IMR-90 (cell line): Measurements from ENCODE around the gene ARPC4. TPM values are rescaled to one million over a fixed set of nuclear protein-coding genes. Genes with fewer than 3 reads are reported as not detected.

Experiments
- ATAC-seq: fragments of 200-7000 bp; cut with Tn5 transposase; 2 replicates; pipeline ENCODE4 v1.9.1; 2020; ENCODE audit warnings: low read depth, mild to moderate bottlenecking, moderate library complexity
- Bru-seq: library from RNA; stranded (reverse); fragments of 400-500 nt; gene quantifications from one replicate; lab custom pipeline; 2021; lab: Mats Ljungman, UMichigan
- BruChase-seq, 2 experiments: library from RNA; stranded (reverse); fragments of 400-500 nt; gene quantifications; one replicate each; lab custom pipeline; 2021; lab: Mats Ljungman, UMichigan
- BruUV-seq: library from RNA; stranded (reverse); fragments of 400-500 nt; replicated peaks from 2 replicates; lab custom pipeline; 2021; lab: Mats Ljungman, UMichigan
- CTCF ChIA-PET: fragments of 300-600 bp; formaldehyde crosslinking; extraction: SDS; loops from one replicate; lab custom pipeline; 2021; ENCODE audit warnings: antibody characterized with exemption; lab: Yijun Ruan, JAX
- POLR2A ChIA-PET: fragments of 300-600 bp; sonication (Branson Sonifier 250); formaldehyde crosslinking; loops from one replicate; lab custom pipeline; 2022; ENCODE audit warnings: antibody characterized with exemption; ENCODE audit not compliant: unreplicated experiment; lab: Charles Lee
- DNase-seq: peaks from one replicate; pipeline ENCODE4 v3.0.0; 2013
- H2AFZ ChIP-seq: replicated peaks from 2 replicates; pipeline ENCODE3; 2013; ENCODE audit warnings: low read length, mild to moderate bottlenecking; ENCODE audit not compliant: poor library complexity
- H2AK5ac ChIP-seq: 2 replicates; pipeline ENCODE4 v1.6.1; 2013; ENCODE audit warnings: low read depth, low read length, inconsistent platforms
- H2AK9ac ChIP-seq: replicated peaks from 2 replicates; pipeline ENCODE3; 2013; ENCODE audit warnings: mild to moderate bottlenecking, low read depth, low read length, moderate library complexity; ENCODE audit not compliant: poor library complexity
- H2BK120ac ChIP-seq: 2 replicates; pipeline ENCODE4 v1.6.1; 2013; ENCODE audit warnings: low read depth, low read length, inconsistent platforms
- H2BK15ac ChIP-seq: 3 replicates; pipeline ENCODE4 v1.6.1; 2013; ENCODE audit warnings: low read depth, low read length, inconsistent platforms
- H2BK20ac ChIP-seq: 2 replicates; pipeline ENCODE4 v1.6.1; 2013; ENCODE audit warnings: low read depth, mild to moderate bottlenecking, inconsistent platforms, low read length, moderate library complexity
- H2BK5ac ChIP-seq: 2 replicates; pipeline ENCODE4 v1.6.1; 2013; ENCODE audit warnings: mild to moderate bottlenecking, low read depth, low read length, inconsistent platforms; ENCODE audit not compliant: poor library complexity, severe bottlenecking
- H3K14ac ChIP-seq: replicated peaks from 2 replicates; pipeline ENCODE4 v1.6.1; 2013; ENCODE audit warnings: low read depth, low read length, inconsistent platforms
- H3K18ac ChIP-seq: 2 replicates; pipeline ENCODE4 v1.6.1; 2013; ENCODE audit warnings: low read depth, low read length, control low read depth
- H3K23ac ChIP-seq: 2 replicates; pipeline ENCODE4 v1.6.1; 2013; ENCODE audit warnings: low read depth, low read length, inconsistent platforms
- H3K27ac ChIP-seq: 2 replicates; pipeline ENCODE4 v1.5.1; 2013; ENCODE audit warnings: mild to moderate bottlenecking, control low read depth, low read length; ENCODE audit not compliant: insufficient read depth
- H3K27me3 ChIP-seq: 2 replicates; pipeline ENCODE4 v1.6.1; 2013; ENCODE audit warnings: low read length; ENCODE audit not compliant: control insufficient read depth, insufficient read depth
- H3K36me3 ChIP-seq: 2 replicates; pipeline ENCODE4 v1.6.1; 2013; ENCODE audit warnings: low read length, mixed read lengths; ENCODE audit not compliant: control insufficient read depth, insufficient read depth
- H3K4ac ChIP-seq: 2 replicates; pipeline ENCODE4 v1.6.1; 2013; ENCODE audit warnings: low read depth, low read length, inconsistent platforms
- H3K4me1 ChIP-seq: 2 replicates; pipeline ENCODE4 v1.6.1; 2013; ENCODE audit warnings: low read length, mixed read lengths; ENCODE audit not compliant: control insufficient read depth, insufficient read depth
- H3K4me2 ChIP-seq: 2 replicates; pipeline ENCODE4 v1.6.1; 2013; ENCODE audit warnings: low read depth, mild to moderate bottlenecking, control low read depth, low read length, moderate library complexity
- H3K4me3 ChIP-seq: 2 replicates; pipeline ENCODE4 v1.5.1; 2013; ENCODE audit warnings: low read depth, mild to moderate bottlenecking, control low read depth, low read length, moderate library complexity; ENCODE audit not compliant: insufficient read depth
- H3K56ac ChIP-seq: 2 replicates; pipeline ENCODE4 v1.6.1; 2013; ENCODE audit warnings: low read length, inconsistent platforms; ENCODE audit not compliant: insufficient read depth; ENCODE audit errors: extremely low read depth
- H3K79me1 ChIP-seq, 2 experiments: 2 replicates each; pipeline ENCODE4 v1.6.1; 2013; ENCODE audit warnings: low read length in 2 of 2, inconsistent platforms in 1 of 2, low read depth in 1 of 2
- H3K9ac ChIP-seq: 2 replicates; pipeline ENCODE4 v1.6.1; 2013; ENCODE audit warnings: low read depth, low read length, control low read depth
- H3K9me1 ChIP-seq: 2 replicates; pipeline ENCODE4 v1.6.1; 2013; ENCODE audit warnings: low read length, inconsistent platforms; ENCODE audit not compliant: insufficient read depth
- H3K9me3 ChIP-seq: 2 replicates; pipeline ENCODE4 v1.6.1; 2013; ENCODE audit warnings: low read length; ENCODE audit not compliant: control insufficient read depth, insufficient read depth
- H4K20me1 ChIP-seq: 2 replicates; pipeline ENCODE4 v1.6.1; 2013; ENCODE audit warnings: low read length, inconsistent platforms; ENCODE audit not compliant: insufficient read depth
- H4K5ac ChIP-seq: 2 replicates; pipeline ENCODE4 v1.6.1; 2013; ENCODE audit warnings: mild to moderate bottlenecking, low read depth, low read length, control low read depth
- H4K8ac ChIP-seq, 2 experiments: 2 replicates each; pipeline ENCODE4 v1.6.1; 2013; ENCODE audit warnings: low read depth in 2 of 2, low read length in 2 of 2, control low read depth in 1 of 2, inconsistent platforms in 1 of 2
- H4K91ac ChIP-seq: 2 replicates; pipeline ENCODE4 v1.6.1; 2013; ENCODE audit warnings: low read depth, low read length, inconsistent platforms; ENCODE audit not compliant: insufficient read depth
- BHLHE40 ChIP-seq: fragments of 150-350 bp; IDR thresholded peaks from 2 replicates; pipeline ENCODE4 v1.6.1; 2016; ENCODE audit warnings: mild to moderate bottlenecking, low read depth, low read length
- CHD1 ChIP-seq: IDR thresholded peaks from 2 replicates; pipeline ENCODE4 v1.6.1; 2012; ENCODE audit warnings: low read depth, low read length, improper control_type of control experiment
- FOS ChIP-seq: fragments of 150-350 bp; IDR thresholded peaks from 2 replicates; pipeline ENCODE4 v1.6.1; 2016; ENCODE audit warnings: low read depth, low read length
- MAZ ChIP-seq: IDR thresholded peaks from 2 replicates; pipeline ENCODE4 v1.6.1; 2012; ENCODE audit warnings: low read depth, mild to moderate bottlenecking, low read length, improper control_type of control experiment, moderate library complexity, borderline replicate concordance
- POLR2A ChIP-seq: IDR thresholded peaks from 2 replicates; pipeline ENCODE4 v1.6.1; 2012; ENCODE audit warnings: mild to moderate bottlenecking, low read depth, low read length
- WGBS, 2 experiments: methylation state at CpG; one replicate each; pipeline versions ENCODE4 v1.1.5 to v1.1.7; 2013; ENCODE audit warnings: missing lambda C conversion rate in 2 of 2; ENCODE audit not compliant: insufficient read length in 1 of 2; ENCODE audit errors: extremely low coverage in 2 of 2; 5-methylcytosine and 5-hydroxymethylcytosine counted together
- dilution Hi-C: fragments of 300-500 bp; cut with HindIII; formaldehyde crosslinking; loops from one replicate; pipeline ENCODE4 v1.14.3; 2018; ENCODE audit warnings: low sequenced_read_pairs; ENCODE audit not compliant: unreplicated experiment
- in situ Hi-C: fragments of 300-500 bp; cut with MboI; formaldehyde crosslinking; loops from 3 replicates; pipeline ENCODE4 v1.14.3; 2019; ENCODE audit warnings: low sequenced_read_pairs, inconsistent platforms, mixed read lengths
- intact Hi-C: fragments of 100-400 bp; cut with micrococcal nuclease; formaldehyde crosslinking; loops from 2 replicates; pipeline ENCODE4 v1.10.0; 2022
- long read RNA-seq: library from polyadenylated mRNA; unstranded; transcript quantifications from one replicate; pipeline ENCODE4 v2.0.0, GENCODE V29; 2021; ENCODE audit not compliant: unreplicated experiment
- polyA plus RNA-seq, 3 experiments: library from polyadenylated mRNA; depleted of rRNA; stranded (reverse); fragments of >200 nt; gene quantifications; 2 replicates each; pipeline ENCODE4 v1.2.3, GENCODE V29; 2012; ENCODE audit warnings: low replicate concordance in 1 of 3
- total RNA-seq: library from RNA; depleted of rRNA; stranded (reverse); fragments of >200 nt; gene quantifications from 2 replicates; pipeline ENCODE4 v1.2.3, GENCODE V29; 2012; rRNA removed
- TF ChIP-seq, protein P1 (sequence below): conservative IDR thresholded peaks from 2 replicates; pipeline ENCODE4 v1.5.1; 2012; ENCODE audit warnings: mild to moderate bottlenecking, low read depth, low read length, improper control_type of control experiment
- TF ChIP-seq, protein P2 (sequence below): fragments of 150-350 bp; IDR thresholded peaks from 2 replicates; pipeline ENCODE4 v1.6.1; 2016; ENCODE audit warnings: low read depth, mild to moderate bottlenecking, low read length, moderate library complexity, borderline replicate concordance

Gene ARPC4
- 383 and 405 TPM in 2 replicates for total RNA-seq
- polyA plus RNA-seq (2012; rRNA removed), result 160 and 188 TPM in 2 replicates
- polyA plus RNA-seq (2012; cell fraction: cytosol; rRNA removed), result 123 and 177 TPM in 2 replicates
- polyA plus RNA-seq (2012; cell fraction: nucleus; rRNA removed; ENCODE audit: low replicate concordance), result 64.3 and 102 TPM in 2 replicates
- Bru-seq, nascent RNA, result percentile 96 among the genes with signal in this experiment
- percentile 99 among the genes with signal in this experiment for BruChase-seq, experiment 1, labeled RNA remaining after a 6-hour chase
- BruChase-seq, experiment 2, labeled RNA remaining after a 2-hour chase, result percentile 97 among the genes with signal in this experiment
- long read RNA-seq, transcript ARPC4-201 (6 exons, 2,582 nt), result major isoform, 86 of 119 reads
- long read RNA-seq, partial matches to known transcripts, result 24 of 119 reads
- long read RNA-seq, other reads (novel, unspliced or antisense), result 5 of 119 reads

DNA sequence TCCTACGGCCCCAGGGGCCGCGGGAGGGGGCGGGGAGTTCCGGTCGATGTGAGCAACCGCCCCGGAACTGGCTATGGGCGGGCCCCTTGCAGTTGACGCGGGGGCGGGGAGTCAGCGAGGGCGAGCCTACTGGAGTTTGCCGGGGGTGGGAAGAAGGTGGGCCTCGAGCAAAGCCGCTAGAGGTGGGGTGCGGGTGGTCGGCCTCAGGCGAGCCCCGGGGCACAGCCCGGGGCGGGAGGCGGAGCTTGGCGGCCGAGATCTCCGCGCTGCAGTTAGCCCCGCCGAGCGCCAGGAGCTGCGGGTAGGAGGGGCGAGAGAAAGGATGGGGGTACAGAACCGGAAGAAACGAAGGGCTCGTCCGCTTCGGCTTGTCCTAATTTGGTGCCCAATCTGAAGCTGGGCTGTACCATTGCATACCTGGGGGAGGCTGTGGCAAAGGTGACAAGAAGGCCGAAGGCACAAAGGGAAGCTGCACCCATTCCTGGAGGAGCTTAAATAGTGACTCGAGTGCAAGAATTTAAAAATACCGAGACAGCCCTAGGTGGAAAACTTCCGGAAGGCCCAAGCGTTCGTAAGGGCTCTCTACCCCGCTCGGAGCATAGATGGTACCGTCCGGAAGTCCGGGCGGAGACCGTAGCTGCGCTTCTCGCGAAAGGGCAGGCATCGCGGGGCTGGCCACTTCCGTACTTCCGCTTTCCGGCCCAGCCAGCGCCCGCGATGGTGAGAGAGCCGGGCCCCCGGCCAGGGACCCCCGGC is at the start of gene ARPC4, which contains the start of gene TADA3:
TSS of gene ARPC4 (plus strand) at position 678 of the 756 bp plus-strand sequence. CDS start at position 718, 40 bp downstream.
TSS of gene TADA3 (minus strand) at position 69 of the 756 bp plus-strand sequence. CDS start 1,007 bp downstream, outside the sequence.
- H2AFZ ChIP-seq, result peak within 1 kb of the TSS; percentile 94
- peaks cover 31% of the 10 kb centered on the region for H3K36me3 ChIP-seq
- peak within 1 kb of the TSS; percentile 88 to 100 for H4K8ac ChIP-seq
- peak within 1 kb of the TSS; percentile 88 for H3K4me3 ChIP-seq
- peak within 1 kb of the TSS; percentile 99 for H4K91ac ChIP-seq
- 0% methylated on average over 15 of the region's 65 CpGs; no CpG with 5 or more reads in 1 of the 2 experiments for WGBS, 2 experiments
- H3K9me1 ChIP-seq, result peaks cover 19% of the 10 kb centered on the region
- H2AK9ac ChIP-seq, result peak within 1 kb of the TSS; percentile 95
- peaks cover 25% of the 10 kb centered on the region; the same call in 1 of the 2 replicates for H4K20me1 ChIP-seq
- peak within 1 kb of the TSS; percentile 99 for H3K23ac ChIP-seq
- peaks cover 34 to 54% of the 10 kb centered on the region in 2 experiments for H3K79me1 ChIP-seq
- DNase-seq (peak; percentile 96), ATAC-seq (peak; percentile 89)
- peak within 1 kb of the TSS; percentile 100 for H3K14ac ChIP-seq
- H3K4me1 ChIP-seq, result peaks cover 9% of the 10 kb centered on the region
- BruUV-seq, result no TSS peak
- no peaks in the 10 kb centered on the region for H3K27me3 ChIP-seq
- peak within 1 kb of the TSS; percentile 95 for H3K27ac ChIP-seq
- peak within 1 kb of the TSS; percentile 95 for H2BK5ac ChIP-seq
- peak within 1 kb of the TSS; percentile 100 for H3K56ac ChIP-seq
- dilution Hi-C loops, result no loop called here
- peak within 1 kb of the TSS; percentile 100 for H3K4ac ChIP-seq
- peak within 1 kb of the TSS; percentile 92 for H3K18ac ChIP-seq
- in situ Hi-C loops, result no loop called here
- POLR2A ChIA-PET, result interaction anchor here (0.5 kb wide), 1 partner anchor 34 kb away, joined by 3 read pairs; no protein-coding TSS in a partner anchor
- peak within 1 kb of the TSS; percentile 100 for H2AK5ac ChIP-seq
- H3K4me2 ChIP-seq, result peak within 1 kb of the TSS; percentile 94
- H2BK15ac ChIP-seq, result peak within 1 kb of the TSS; percentile 95
- peak within 1 kb of the TSS; percentile 96 for H3K9ac ChIP-seq
- TF ChIP-seq, protein P1, sequence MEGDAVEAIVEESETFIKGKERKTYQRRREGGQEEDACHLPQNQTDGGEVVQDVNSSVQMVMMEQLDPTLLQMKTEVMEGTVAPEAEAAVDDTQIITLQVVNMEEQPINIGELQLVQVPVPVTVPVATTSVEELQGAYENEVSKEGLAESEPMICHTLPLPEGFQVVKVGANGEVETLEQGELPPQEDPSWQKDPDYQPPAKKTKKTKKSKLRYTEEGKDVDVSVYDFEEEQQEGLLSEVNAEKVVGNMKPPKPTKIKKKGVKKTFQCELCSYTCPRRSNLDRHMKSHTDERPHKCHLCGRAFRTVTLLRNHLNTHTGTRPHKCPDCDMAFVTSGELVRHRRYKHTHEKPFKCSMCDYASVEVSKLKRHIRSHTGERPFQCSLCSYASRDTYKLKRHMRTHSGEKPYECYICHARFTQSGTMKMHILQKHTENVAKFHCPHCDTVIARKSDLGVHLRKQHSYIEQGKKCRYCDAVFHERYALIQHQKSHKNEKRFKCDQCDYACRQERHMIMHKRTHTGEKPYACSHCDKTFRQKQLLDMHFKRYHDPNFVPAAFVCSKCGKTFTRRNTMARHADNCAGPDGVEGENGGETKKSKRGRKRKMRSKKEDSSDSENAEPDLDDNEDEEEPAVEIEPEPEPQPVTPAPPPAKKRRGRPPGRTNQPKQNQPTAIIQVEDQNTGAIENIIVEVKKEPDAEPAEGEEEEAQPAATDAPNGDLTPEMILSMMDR, result no peak
- TF ChIP-seq POLR2A (peak; percentile 94), CHD1 (peak; percentile 100; the same call in 1 of the 2 replicates), BHLHE40 (peak; percentile 98), MAZ (peak; percentile 78), FOS (no peak)
- TF ChIP-seq, protein P2, sequence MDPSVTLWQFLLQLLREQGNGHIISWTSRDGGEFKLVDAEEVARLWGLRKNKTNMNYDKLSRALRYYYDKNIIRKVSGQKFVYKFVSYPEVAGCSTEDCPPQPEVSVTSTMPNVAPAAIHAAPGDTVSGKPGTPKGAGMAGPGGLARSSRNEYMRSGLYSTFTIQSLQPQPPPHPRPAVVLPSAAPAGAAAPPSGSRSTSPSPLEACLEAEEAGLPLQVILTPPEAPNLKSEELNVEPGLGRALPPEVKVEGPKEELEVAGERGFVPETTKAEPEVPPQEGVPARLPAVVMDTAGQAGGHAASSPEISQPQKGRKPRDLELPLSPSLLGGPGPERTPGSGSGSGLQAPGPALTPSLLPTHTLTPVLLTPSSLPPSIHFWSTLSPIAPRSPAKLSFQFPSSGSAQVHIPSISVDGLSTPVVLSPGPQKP, result peak; percentile 86; the same call in 1 of the 2 replicates
- peak within 1 kb of the TSS; percentile 99 for H2BK20ac ChIP-seq
- peak within 1 kb of the TSS; percentile 100 for H2BK120ac ChIP-seq
- intact Hi-C loops, result loop anchor here (5.0 kb wide), 1 partner anchor 60 kb away; the partner anchor contains the start of gene BRPF1
- H4K5ac ChIP-seq, result peak within 1 kb of the TSS; percentile 92
- no peaks in the 10 kb centered on the region for H3K9me3 ChIP-seq
- CTCF ChIA-PET, result interaction anchor here (0.9 kb wide), 1 partner anchor 77 kb away, joined by 5 read pairs; no protein-coding TSS in a partner anchor
